ENCODE data around the gene TRIML1. TPM values are rescaled to one million over a fixed set of nuclear protein-coding genes. Genes with fewer than 3 reads are reported as not detected.

The TRIML1 gene
- total RNA-seq, 1 experiment from 2014 or later = not detected

DNA sequence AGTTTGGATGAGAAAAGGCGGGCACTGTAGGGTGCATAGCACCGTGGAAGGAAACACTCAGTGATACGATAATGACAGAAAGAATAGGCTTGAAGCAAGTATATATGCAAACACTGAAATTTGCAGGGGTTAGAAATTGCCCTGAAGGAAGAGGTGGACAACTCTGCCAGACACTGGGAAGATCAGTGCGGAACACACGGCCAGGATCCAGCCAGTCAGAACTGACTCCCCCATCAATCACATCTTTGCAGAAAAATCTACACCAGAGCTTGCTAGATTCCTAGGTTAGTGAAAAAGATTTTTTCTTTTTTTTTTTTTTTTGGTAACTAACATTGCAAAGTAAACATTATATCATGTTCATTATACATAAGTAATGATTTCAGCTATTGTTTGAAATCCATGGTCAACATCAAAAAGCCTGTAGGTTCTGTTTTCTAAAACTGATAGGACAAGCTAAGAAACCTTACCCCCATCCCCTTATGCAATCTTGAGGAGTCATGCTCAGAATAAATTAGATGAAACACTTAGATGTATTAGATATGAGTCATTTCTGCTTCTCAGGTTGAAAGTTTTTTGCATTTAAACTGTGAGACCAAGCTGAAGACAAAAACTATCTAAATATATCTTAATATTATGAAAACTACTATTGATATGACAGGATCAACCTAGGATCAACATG is 38.9 kb downstream of the TRIML1 start:
- in situ Hi-C loops (cut with HindIII; ENCODE audit: low pct_unique_long_range_greater_than_20kb, low sequenced_read_pairs) (no loop called here), intact Hi-C loops (cut with micrococcal nuclease; ENCODE audit: unreplicated experiment) (no loop called here)
- no peaks in the 10 kb centered on the region for H3K9me3 ChIP-seq (ENCODE audit: control insufficient read depth, insufficient read depth, low read depth, low read length)
- BruUV-seq (replicated peaks) = no TSS peak
- DNase-seq (ENCODE audit: low read depth, low spot score) (no peak), ATAC-seq (no peak)
- ChIA-PET POLR2A (no interaction called here), CTCF (no interaction called here)
- H3K4me3 ChIP-seq (ENCODE audit: low read depth in 2 of 2, low read length in 2 of 2) = no peak overlapping the region
- H3K27ac ChIP-seq (ENCODE audit: low read length) = no peak overlapping the region
- H3K27me3 ChIP-seq (ENCODE audit: control insufficient read depth, insufficient read depth, low read length) = no peaks in the 10 kb centered on the region
- TF ChIP-seq SIN3A (IDR thresholded peaks at IDR 0.05; ENCODE audit: borderline replicate concordance, insufficient read depth, low read depth, low read length) (no peak), POLR2AphosphoS5 (IDR thresholded peaks at IDR 0.05; ENCODE audit: low read depth, low read length) (no peak), TCF7L2 (IDR thresholded peaks at IDR 0.05; ENCODE audit: low read depth, low read length) (no peak)
- TF ChIP-seq, protein P1, sequence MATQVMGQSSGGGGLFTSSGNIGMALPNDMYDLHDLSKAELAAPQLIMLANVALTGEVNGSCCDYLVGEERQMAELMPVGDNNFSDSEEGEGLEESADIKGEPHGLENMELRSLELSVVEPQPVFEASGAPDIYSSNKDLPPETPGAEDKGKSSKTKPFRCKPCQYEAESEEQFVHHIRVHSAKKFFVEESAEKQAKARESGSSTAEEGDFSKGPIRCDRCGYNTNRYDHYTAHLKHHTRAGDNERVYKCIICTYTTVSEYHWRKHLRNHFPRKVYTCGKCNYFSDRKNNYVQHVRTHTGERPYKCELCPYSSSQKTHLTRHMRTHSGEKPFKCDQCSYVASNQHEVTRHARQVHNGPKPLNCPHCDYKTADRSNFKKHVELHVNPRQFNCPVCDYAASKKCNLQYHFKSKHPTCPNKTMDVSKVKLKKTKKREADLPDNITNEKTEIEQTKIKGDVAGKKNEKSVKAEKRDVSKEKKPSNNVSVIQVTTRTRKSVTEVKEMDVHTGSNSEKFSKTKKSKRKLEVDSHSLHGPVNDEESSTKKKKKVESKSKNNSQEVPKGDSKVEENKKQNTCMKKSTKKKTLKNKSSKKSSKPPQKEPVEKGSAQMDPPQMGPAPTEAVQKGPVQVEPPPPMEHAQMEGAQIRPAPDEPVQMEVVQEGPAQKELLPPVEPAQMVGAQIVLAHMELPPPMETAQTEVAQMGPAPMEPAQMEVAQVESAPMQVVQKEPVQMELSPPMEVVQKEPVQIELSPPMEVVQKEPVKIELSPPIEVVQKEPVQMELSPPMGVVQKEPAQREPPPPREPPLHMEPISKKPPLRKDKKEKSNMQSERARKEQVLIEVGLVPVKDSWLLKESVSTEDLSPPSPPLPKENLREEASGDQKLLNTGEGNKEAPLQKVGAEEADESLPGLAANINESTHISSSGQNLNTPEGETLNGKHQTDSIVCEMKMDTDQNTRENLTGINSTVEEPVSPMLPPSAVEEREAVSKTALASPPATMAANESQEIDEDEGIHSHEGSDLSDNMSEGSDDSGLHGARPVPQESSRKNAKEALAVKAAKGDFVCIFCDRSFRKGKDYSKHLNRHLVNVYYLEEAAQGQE (IDR thresholded peaks at IDR 0.05; ENCODE audit: insufficient read depth in 1 of 2, low read depth in 2 of 2, low read length in 1 of 2) = no peak
- TF ChIP-seq, protein P2, sequence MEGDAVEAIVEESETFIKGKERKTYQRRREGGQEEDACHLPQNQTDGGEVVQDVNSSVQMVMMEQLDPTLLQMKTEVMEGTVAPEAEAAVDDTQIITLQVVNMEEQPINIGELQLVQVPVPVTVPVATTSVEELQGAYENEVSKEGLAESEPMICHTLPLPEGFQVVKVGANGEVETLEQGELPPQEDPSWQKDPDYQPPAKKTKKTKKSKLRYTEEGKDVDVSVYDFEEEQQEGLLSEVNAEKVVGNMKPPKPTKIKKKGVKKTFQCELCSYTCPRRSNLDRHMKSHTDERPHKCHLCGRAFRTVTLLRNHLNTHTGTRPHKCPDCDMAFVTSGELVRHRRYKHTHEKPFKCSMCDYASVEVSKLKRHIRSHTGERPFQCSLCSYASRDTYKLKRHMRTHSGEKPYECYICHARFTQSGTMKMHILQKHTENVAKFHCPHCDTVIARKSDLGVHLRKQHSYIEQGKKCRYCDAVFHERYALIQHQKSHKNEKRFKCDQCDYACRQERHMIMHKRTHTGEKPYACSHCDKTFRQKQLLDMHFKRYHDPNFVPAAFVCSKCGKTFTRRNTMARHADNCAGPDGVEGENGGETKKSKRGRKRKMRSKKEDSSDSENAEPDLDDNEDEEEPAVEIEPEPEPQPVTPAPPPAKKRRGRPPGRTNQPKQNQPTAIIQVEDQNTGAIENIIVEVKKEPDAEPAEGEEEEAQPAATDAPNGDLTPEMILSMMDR (IDR thresholded peaks at IDR 0.05) = no peak
- H3K4me1 ChIP-seq (ENCODE audit: control insufficient read depth, insufficient read depth, low read length) = no peaks in the 10 kb centered on the region
- H3K36me3 ChIP-seq (ENCODE audit: control insufficient read depth, insufficient read depth, low read length) = no peaks in the 10 kb centered on the region

DNA sequence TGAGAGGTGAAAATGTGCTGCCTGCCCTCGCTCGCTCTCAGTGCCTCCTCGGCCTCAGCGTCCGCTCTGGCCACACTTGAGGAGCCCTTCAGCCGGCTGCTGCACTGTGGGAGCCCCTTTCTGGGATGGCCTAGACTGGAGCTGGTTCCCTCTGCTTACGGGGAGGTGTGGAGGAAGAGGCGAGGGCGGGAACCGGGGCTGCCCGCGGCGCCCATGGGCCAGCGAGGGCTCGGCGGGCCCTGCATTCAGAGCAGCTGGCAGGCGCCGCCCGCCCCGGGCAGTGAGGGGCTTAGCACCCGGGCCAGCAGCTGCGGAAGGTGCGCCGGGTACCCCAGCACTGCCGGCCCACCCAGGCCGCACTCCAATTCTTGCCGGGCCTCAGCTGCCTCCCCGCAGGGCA is 39.6 kb downstream of the TRIML1 start:
- ATAC-seq (no peak), DNase-seq (ENCODE audit: low read depth, low spot score) (no peak)
- H3K4me3 ChIP-seq (ENCODE audit: low read depth in 2 of 2, low read length in 2 of 2) = no peak overlapping the region
- H3K27me3 ChIP-seq (ENCODE audit: control insufficient read depth, insufficient read depth, low read length) = no peaks in the 10 kb centered on the region
- H3K4me1 ChIP-seq (ENCODE audit: control insufficient read depth, insufficient read depth, low read length) = no peaks in the 10 kb centered on the region
- no peaks in the 10 kb centered on the region for H3K36me3 ChIP-seq (ENCODE audit: control insufficient read depth, insufficient read depth, low read length)
- in situ Hi-C loops (cut with HindIII; ENCODE audit: low pct_unique_long_range_greater_than_20kb, low sequenced_read_pairs) (no loop called here), intact Hi-C loops (cut with micrococcal nuclease; ENCODE audit: unreplicated experiment) (no loop called here)
- no TSS peak for BruUV-seq (replicated peaks)
- H3K27ac ChIP-seq (ENCODE audit: low read length) = no peak overlapping the region
- POLR2A ChIA-PET = no interaction called here
- TF ChIP-seq TCF7L2 (IDR thresholded peaks at IDR 0.05; ENCODE audit: low read depth, low read length) (no peak), POLR2AphosphoS5 (IDR thresholded peaks at IDR 0.05; ENCODE audit: low read depth, low read length) (no peak), SIN3A (IDR thresholded peaks at IDR 0.05; ENCODE audit: borderline replicate concordance, insufficient read depth, low read depth, low read length) (no peak)
- TF ChIP-seq, protein P1 (IDR thresholded peaks at IDR 0.05; ENCODE audit: insufficient read depth in 1 of 2, low read depth in 2 of 2, low read length in 1 of 2) = no peak
- TF ChIP-seq, protein P2 (IDR thresholded peaks at IDR 0.05) = no peak
- H3K9me3 ChIP-seq (ENCODE audit: control insufficient read depth, insufficient read depth, low read depth, low read length) = no peaks in the 10 kb centered on the region
- CTCF ChIA-PET = no interaction called here
